Activated CD8-positive, alpha-beta memory T cell treated with anti-CD3 and anti-CD28 coated beads for 36 hours (primary cell): Measurements from ENCODE around the gene DNAH14. TPM values are rescaled to one million over a fixed set of nuclear protein-coding genes. Genes with fewer than 3 reads are reported as not detected.
"Not testable (repeated sequence)": the region's sequence is repeated elsewhere in the genome, so short reads cannot be mapped to it uniquely, and the experiment has no call there.

Experiments used
- CTCF ChIA-PET: fragments of 350-600 bp; sonication (Branson Sonifier 250); formaldehyde crosslinking; loops from one replicate; lab custom pipeline; 2021; ENCODE audit warnings: antibody characterized with exemption; lab: Charles Lee
- POLR2A ChIA-PET: fragments of 350-600 bp; sonication (Branson Sonifier 250); formaldehyde crosslinking; loops from one replicate; lab custom pipeline; 2021; ENCODE audit warnings: antibody characterized with exemption; lab: Charles Lee
- total RNA-seq, 2 experiments: library from RNA; stranded (reverse); gene quantifications; one replicate each; pipeline ENCODE4 v1.2.3, GENCODE V29; 2021

Gene DNAH14
- total RNA-seq, 2 experiments from 2014 or later = 0.42 to 0.65 TPM

GRCh38 chr1:225318706-225319575 lies 389.5 kb downstream of the DNAH14 start:
- ChIA-PET CTCF (interaction anchor here (0.8 to 1.3 kb wide), 5 partner anchors 8 to 337 kb away, joined by 3 to 4 read pairs (median 3); no protein-coding TSS in a partner anchor), POLR2A (no interaction called here)

- CTCF ChIA-PET = interaction anchor here (0.8 to 1.1 kb wide), 2 partner anchors 20 to 336 kb away, joined by 3 read pairs; no protein-coding TSS in a partner anchor
- POLR2A ChIA-PET = no interaction called here
Observed at GRCh38 chr1:225319871-225320270, 390.4 kb downstream of the DNAH14 start.

- POLR2A ChIA-PET = no interaction called here
- CTCF ChIA-PET = no interaction called here
Observed at GRCh38 chr1:225321784-225322183, 392.3 kb downstream of the DNAH14 start.

DNA sequence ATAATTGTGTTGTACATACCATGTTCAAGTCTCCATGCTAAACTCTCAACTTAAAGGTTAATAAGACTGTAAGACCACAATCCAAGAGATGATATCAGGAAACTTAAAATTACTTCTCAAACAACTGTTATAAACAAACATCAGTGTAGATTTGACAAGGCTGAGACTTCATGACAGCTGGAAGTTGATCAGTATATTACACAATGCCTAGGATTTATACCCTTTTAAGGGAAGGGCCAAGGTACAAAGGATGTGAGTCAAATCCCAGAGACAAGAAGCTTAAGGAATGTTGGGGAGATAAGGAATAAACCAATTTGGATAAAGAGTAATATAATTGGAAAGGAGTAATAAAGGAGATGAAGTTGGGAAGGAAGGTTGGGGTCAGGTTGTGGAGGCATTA lies 399.6 kb downstream of the DNAH14 start:
- ChIA-PET POLR2A (no interaction called here), CTCF (no interaction called here)

DNA sequence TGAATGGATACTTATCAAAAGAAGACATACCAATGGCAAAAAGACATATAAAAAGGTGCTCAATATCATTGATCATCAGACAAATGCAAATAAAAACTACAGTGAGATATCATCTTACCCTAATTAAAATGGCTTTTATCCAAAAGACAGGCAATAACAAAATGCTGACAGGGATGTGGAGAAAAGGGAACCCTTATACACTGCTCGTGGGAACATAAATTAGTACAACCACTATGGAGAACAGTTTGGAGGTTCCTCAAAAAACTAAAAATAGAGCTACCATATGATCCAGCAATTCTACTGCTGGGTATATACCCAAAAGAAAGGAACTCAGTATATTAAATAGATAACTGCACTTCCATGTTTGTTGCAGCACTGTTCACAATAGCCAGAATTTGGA lies 400.5 kb downstream of the DNAH14 start:
- CTCF ChIA-PET, POLR2A ChIA-PET: not testable (repeated sequence)

DNA sequence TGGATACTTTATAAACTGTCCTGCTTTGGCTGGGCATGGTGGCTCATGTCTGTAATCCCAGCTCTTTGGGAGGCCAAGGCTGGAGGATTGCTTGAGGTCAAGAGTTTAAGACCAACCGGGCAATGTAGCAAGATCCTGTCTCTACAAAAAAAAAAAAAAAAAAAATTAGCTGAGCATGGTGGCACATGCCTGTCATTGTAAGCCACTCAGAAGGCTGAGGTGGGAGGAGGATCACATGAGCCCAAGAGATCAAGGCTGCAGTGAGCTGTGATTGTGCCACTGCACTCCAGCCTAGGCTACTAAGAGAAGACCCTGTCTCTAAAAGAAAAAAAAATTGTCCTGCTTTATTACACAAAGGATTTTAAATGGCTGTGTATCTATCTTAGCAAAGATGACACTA lies 403.2 kb downstream of the DNAH14 start:
- CTCF ChIA-PET = interaction anchor here (1.0 kb wide), 1 partner anchor 142 kb away, joined by 3 read pairs; no protein-coding TSS in a partner anchor
- POLR2A ChIA-PET = no interaction called here

GRCh38 chr1:225335098-225335778 lies 405.8 kb downstream of the DNAH14 start:
- CTCF ChIA-PET, POLR2A ChIA-PET: not testable (repeated sequence)

DNA sequence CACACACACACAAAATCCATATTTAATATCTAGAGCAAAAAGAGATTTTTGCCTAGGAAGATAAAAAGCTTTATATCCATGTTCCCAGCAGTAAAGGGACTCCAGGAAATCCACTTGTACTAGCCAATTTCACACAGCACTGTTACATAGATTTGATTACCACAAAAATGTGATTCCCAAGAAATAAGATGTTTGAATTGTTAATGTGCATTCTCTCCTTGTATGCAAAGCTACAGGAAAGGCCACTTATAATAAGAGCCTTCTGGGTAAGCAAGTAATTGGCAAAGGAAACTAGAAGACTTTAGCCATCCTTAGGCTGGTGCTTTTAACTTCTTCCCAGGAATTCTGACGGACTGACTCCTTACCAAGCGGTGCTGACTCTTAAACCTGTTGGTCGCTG lies 409.1 kb downstream of the DNAH14 start:
- ChIA-PET POLR2A (no interaction called here), CTCF (no interaction called here)

DNA sequence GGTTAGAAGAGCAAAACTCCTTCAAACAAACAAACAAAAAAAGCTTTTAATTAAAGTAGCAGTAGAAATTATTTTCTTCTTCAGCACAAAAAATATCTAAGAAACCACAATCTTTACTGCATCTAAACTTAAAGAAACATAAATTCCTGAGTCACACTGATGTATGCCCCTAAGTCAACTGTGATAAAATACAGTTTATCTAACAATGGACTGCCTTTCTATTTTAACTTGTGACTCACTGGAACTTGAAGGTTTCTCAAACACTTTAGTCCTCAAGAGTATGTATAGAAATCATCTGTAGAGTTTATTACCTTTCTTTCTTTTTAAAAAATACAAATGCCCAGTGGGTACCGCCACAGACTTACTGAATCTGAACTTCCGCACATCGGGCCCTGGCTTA lies 412.2 kb downstream of the DNAH14 start:
- CTCF ChIA-PET = no interaction called here
- POLR2A ChIA-PET = no interaction called here

GRCh38 chr1:225342695-225343094 lies 413.2 kb downstream of the DNAH14 start:
- CTCF ChIA-PET = interaction anchor here (0.7 kb wide), 1 partner anchor 64 kb away, joined by 7 read pairs; no protein-coding TSS in a partner anchor
- POLR2A ChIA-PET = no interaction called here

GRCh38 chr1:225343618-225344017 lies 414.1 kb downstream of the DNAH14 start:
- POLR2A ChIA-PET = no interaction called here
- CTCF ChIA-PET = no interaction called here

- ChIA-PET POLR2A (no interaction called here), CTCF (no interaction called here)
Observed at GRCh38 chr1:225347123-225347683, 417.7 kb downstream of the DNAH14 start.

DNA sequence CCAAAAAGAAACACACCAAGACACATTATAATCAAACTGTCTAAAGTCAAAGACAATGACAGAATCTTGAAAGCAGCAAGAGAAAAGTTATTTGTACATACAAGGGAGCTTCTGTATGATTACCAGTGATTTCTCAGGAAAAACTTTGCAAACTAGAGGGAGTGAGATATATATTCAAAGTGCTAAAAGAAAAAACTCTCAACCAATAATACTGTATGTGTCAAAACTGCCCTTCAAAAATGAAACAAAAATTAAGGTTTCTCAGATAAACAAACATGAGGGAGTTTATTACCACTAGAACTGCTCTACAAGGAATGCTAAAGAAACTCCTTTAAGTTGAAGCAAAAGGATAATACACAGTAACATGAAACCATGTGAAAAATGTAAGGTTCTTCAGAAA lies 418.9 kb downstream of the DNAH14 start:
- ChIA-PET POLR2A (no interaction called here), CTCF (no interaction called here)

GRCh38 chr1:225349826-225350225 lies 420.4 kb downstream of the DNAH14 start:
- POLR2A ChIA-PET = no interaction called here
- CTCF ChIA-PET = no interaction called here

GRCh38 chr1:225350872-225351271 lies 421.4 kb downstream of the DNAH14 start:
- POLR2A ChIA-PET = no interaction called here

GRCh38 chr1:225354906-225355305 lies 425.4 kb downstream of the DNAH14 start:
- POLR2A ChIA-PET = no interaction called here

More at GRCh38 chr1:225350872-225351271, 421.4 kb downstream of the DNAH14 start:
- CTCF ChIA-PET = no interaction called here

DNA sequence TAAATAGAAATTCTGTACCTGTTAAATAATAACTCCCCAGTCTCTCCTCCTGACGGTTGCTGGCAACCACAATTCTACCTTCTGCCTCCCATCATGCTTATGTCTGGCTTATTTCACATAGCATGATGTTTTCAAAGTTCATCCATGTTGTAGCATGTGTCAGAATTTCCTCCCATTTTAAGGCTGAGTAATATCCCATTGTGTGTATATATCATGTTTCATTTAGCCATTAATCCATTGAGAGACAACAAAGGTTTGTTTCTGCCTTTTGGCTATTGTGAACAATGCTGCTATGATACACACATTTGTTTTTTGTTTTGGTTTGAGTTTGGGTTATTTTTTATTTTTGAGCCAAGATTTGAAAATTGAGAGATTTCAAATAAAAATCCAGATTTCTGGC lies 426.4 kb downstream of the DNAH14 start:
- CTCF ChIA-PET = no interaction called here
- POLR2A ChIA-PET = no interaction called here

More at GRCh38 chr1:225354906-225355305, 425.4 kb downstream of the DNAH14 start:
- CTCF ChIA-PET = interaction anchor here (0.6 kb wide), 1 partner anchor 671 kb away, joined by 6 read pairs; no protein-coding TSS in a partner anchor

GRCh38 chr1:225360119-225360518 lies 430.6 kb downstream of the DNAH14 start:
- CTCF ChIA-PET = no interaction called here

GRCh38 chr1:225361176-225361575 lies 431.7 kb downstream of the DNAH14 start:
- CTCF ChIA-PET = no interaction called here
- POLR2A ChIA-PET = no interaction called here

More at GRCh38 chr1:225360119-225360518, 430.6 kb downstream of the DNAH14 start:
- POLR2A ChIA-PET = no interaction called here

GRCh38 chr1:225362805-225363204 lies 433.3 kb downstream of the DNAH14 start:
- CTCF ChIA-PET = no interaction called here

More at GRCh38 chr1:225362805-225363204, 433.3 kb downstream of the DNAH14 start:
- POLR2A ChIA-PET = no interaction called here
